HTERT RPE-1 (cell line): ENCODE data around the gene DOK3.

ENCODE experiments used
- in situ Hi-C: fragments of 300-500 bp; cut with MboI; formaldehyde crosslinking; loops from 4 replicates; pipeline ENCODE4 v1.14.3; 2020; ENCODE audit warnings: low sequenced_read_pairs

Gene DOK3

GRCh38 chr5:177469750-177470525, 39.7 kb downstream of the DOK3 start:
- in situ Hi-C loops: no loop called here

DNA sequence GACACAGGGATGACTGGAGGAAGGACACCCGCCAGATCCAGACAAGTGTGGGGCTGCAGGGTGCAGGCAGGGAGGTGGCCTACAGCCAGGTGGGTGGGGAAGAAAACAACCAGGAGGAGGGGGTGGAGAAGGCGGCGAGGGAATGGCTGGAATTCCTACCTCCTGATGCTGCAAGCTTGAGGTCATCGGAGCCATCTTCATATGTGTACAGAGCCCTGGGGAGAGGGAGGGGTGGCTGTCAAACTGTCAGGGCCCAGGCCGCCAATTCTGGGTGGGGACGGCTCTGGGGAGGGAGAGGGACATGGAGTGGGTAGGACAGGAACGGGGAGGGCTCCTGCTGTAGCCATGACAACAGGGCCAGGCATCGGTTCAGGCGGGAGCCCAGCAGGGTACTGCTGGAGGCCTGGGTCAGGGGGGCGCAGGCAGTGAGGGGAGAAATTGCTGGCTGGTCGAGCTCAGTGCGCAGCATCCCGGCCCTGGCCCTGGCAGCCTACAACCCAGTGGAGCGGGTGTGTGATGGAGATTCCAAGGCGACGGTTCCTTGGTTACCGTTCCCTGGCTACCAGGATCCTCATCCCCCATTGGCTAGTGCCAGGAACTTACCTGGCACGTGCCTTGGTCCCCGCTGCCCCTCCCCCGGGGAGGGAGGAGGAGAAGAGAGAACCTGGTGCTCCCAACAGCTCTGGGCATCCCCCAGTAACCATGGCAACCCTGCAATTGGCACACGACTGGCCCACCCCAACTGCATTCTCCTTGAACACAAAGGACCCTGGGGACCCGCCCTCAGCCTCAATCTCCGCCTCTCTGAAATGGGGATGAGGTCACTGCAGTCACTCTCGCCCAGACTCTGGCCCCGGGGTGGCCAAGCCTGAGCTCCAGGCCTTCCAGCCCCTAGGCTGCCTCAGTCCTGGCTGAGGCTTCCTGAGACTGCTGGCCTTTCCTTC, 40.7 kb downstream of the DOK3 start:
- in situ Hi-C loops: no loop called here

DNA sequence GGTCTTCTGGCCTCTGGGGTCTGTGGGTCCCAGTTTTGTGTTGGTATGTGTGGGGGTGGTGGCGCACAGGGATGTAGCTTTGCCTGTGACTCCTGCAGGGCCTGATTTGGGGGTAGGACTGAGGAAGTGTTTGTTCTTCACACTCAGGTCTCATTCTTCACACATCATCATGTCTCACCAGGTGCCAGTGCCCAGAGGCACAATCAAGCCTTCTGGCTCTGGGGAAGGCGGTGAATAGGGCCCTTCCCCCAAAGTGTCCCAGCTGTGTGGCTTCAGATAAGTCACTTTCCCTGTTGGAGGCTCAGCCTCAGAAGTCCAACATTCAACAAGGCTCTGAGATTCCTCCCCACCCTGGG, 41.3 kb downstream of the DOK3 start:
- in situ Hi-C loops: no loop called here

DNA sequence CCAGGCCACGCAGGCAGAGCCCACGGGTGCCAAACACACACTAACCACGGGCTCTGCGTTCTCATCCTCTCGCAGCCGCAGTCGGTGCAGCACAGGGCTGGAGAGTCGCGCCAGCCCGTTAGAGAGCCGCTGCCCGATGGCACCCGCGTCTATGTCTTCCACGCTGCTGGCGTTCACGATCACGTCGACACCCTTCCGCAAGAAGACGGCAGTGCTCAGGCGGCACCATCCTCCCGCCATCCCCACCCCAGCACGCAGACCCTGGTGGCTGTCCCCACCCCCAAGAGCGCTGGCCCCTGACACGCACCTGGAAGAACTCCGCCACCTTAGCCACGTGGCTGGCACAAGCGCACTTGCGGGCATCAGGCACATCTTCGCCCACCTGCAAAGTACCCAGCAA, 42.2 kb downstream of the DOK3 start:
- in situ Hi-C loops: no loop called here

- in situ Hi-C loops: no loop called here
Measured at GRCh38 chr5:177466861-177467260, 42.8 kb downstream of the DOK3 start.

- in situ Hi-C loops: no loop called here
Measured at GRCh38 chr5:177465044-177465443, 44.6 kb downstream of the DOK3 start.

GRCh38 chr5:177462021-177462670, 47.5 kb downstream of the DOK3 start:
- in situ Hi-C loops: no loop called here

- in situ Hi-C loops: no loop called here
Measured at GRCh38 chr5:177459819-177460628, 49.6 kb downstream of the DOK3 start.

DNA sequence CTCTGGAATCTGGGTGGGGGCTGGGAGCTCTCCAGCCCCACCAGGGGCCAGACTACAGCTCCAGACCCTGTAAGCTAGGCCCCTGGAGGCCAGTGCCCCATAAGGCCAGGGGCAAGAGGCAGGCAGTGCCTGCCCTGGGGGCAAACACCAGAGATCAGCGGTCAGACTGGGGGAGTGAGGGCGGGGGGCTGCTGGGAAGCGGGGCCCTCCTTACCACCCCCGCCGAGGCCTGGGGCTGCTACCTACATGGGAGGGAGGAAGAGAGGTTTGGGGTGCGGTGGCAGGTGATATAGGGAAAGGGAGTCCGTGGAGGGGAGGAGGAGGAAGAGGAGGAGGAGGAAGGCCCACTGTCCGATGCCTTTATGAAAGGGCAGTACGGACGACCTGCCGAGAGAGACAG, 50.3 kb downstream of the DOK3 start:
- in situ Hi-C loops: no loop called here

DNA sequence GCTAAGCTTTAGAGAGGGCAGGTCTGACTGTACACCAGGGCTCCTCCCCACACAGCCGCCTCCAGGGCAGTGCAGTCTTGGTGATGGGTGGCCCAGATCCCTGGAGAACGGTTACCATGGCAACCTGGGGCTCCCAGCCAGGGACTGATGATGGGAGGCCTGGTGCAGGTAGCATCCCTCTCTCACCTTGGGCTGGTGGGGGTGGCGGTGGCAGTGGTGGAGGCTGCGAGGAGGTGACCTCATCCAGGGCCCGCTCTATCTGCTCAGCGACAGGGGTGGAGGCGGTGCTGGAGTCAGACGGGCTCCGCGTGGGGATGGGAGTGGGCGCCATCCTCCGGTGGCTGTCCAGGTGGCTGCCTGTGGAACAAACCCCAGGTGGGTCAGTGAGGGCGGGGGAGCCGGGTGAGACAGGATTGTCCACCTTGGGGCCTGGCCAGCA, 50.7 kb downstream of the DOK3 start:
- in situ Hi-C loops: no loop called here

GRCh38 chr5:177457852-177458681, 51.6 kb downstream of the DOK3 start:
- in situ Hi-C loops: no loop called here

- in situ Hi-C loops: no loop called here
Measured at GRCh38 chr5:177456976-177457851, 52.4 kb downstream of the DOK3 start.

DNA sequence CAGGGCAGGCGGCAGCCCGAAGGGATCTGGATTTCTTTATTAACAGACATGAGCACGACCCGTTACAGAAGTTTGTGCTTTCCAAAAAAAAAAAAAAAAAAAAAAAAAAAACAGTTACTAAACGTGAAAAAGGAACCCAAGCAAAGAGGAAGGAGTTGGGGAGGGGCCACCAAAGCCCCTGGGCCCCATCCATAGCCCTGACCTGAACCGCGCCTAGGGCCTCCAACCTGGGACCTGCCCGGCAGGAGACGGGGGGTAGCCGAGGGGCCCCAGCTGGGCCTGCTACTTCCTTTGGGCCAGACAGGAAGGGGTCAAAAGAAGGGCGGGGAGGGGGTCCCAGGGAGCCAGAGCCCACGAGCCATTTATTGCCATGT, 53.0 kb downstream of the DOK3 start:
- in situ Hi-C loops: no loop called here

DNA sequence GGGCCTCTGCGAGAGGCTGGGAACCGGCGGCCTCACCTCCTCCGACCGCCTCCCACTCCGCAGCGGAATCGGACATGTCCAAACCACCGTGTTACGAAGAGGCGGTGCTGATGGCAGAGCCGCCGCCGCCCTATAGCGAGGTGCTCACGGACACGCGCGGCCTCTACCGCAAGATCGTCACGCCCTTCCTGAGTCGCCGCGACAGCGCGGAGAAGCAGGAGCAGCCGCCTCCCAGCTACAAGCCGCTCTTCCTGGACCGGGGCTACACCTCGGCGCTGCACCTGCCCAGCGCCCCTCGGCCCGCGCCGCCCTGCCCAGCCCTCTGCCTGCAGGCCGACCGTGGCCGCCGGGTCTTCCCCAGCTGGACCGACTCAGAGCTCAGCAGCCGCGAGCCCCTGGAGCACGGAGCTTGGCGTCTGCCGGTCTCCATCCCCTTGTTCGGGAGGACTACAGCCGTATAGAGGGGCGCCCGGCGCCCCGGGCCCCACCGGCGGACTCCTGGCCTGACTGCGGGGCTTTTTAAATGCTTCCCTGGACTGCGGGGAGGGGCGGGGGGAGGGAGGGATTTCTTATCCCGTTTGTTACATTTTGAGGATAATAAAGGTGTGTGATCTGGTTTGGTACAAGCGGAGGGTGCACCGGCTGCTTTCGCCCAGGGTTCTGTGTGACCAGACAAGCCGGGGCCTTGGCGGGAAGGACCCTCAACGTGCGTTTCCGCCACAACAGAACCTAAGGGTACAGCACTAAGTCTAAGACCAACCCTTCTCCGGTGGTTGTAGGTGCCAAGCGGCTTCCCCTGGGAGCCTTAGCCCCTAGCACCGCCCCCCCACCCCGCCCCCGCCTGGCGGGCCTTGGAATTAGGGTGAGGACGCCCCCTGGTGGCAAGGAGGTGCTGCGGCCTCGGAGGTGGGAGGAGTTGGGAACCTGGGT, 53.7 kb downstream of the DOK3 start:
- in situ Hi-C loops: no loop called here

DNA sequence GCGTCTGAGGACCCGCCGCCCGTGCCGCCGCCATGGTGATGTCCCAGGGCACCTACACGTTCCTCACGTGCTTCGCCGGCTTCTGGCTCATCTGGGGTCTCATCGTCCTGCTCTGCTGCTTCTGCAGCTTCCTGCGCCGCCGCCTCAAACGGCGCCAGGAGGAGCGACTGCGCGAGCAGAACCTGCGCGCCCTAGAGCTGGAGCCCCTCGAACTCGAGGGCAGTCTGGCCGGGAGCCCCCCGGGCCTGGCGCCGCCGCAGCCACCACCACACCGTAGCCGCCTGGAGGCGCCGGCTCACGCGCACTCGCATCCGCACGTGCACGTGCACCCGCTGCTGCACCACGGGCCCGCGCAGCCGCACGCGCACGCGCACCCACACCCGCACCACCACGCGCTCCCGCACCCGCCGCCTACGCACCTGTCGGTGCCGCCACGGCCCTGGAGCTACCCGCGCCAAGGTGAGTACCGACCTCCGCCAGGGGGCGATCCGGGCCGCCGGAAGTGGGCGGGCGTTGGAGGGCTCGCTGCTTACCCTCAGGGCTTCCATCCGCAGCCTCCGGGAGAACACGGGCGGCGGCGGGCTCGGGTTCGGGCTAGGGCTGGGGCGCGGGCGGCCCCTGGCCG, 54.5 kb downstream of the DOK3 start:
- in situ Hi-C loops: no loop called here

GRCh38 chr5:177454397-177455035, 55.1 kb downstream of the DOK3 start:
- in situ Hi-C loops: no loop called here

DNA sequence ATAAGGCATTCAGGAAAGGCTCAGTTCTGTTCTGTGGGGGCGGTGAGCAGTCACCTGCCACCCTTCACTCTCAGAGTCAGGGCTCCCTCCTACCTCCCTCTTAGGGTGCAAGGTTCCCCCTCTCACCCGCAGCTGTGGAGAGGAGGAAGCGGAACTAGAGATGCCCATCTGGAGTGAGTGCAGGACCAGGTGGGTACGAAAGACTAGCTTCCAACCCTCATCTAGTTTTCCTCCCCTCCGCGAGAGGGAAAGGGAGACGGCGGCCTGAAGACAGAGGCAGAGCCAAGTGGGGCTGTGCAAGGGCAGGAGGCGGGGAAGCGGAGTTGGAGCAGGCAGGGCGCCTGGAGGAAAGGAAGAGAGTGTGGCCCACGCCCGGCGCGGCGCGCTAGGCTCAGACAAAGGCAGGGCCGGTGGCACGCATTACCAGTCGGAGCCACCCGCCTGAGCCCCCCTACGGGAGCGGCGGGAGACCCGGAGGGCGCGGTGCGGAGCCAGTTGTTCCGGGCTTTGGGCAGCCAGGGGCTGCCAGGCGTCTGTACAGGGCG, 55.7 kb downstream of the DOK3 start:
- in situ Hi-C loops: no loop called here
